Measurements from ENCODE around the gene RPL37.
"Not testable (repeated sequence)": the region's sequence is repeated elsewhere in the genome, so short reads cannot be mapped to it uniquely, and the experiment has no call there.

RPL37 gene

GRCh38 chr5:40834849-40835787 is at the start of gene RPL37:
TSS of gene RPL37 (minus strand) at chr5:40835222. CDS start at chr5:40835185, 37 bp downstream.
- peak; percentile 61 to 88 for DNase-seq

GRCh38 chr5:40883051-40883450 is 48.0 kb upstream of the RPL37 start:
- not testable (repeated sequence) for DNase-seq

GRCh38 chr5:40882291-40882690 is 47.3 kb upstream of the RPL37 start:
- no peak for DNase-seq

GRCh38 chr5:40879163-40879942 is 44.3 kb upstream of the RPL37 start:
- no peak for DNase-seq

GRCh38 chr5:40877371-40877988 is 42.5 kb upstream of the RPL37 start:
- DNase-seq, result no peak

GRCh38 chr5:40875958-40876357 is 40.9 kb upstream of the RPL37 start:
- no peak for DNase-seq

- DNase-seq, result no peak
Observed at GRCh38 chr5:40873286-40873880, 38.4 kb upstream of the RPL37 start.

GRCh38 chr5:40872253-40872652 is 37.2 kb upstream of the RPL37 start:
- not testable (repeated sequence) for DNase-seq

GRCh38 chr5:40871177-40871576 is 36.2 kb upstream of the RPL37 start:
- DNase-seq, result no peak

GRCh38 chr5:40869384-40869783 is 34.4 kb upstream of the RPL37 start:
- no peak for DNase-seq

- DNase-seq, result no peak
Observed at GRCh38 chr5:40866844-40867243, 31.8 kb upstream of the RPL37 start.

- not testable (repeated sequence) for DNase-seq
Observed at GRCh38 chr5:40865004-40865403, 30.0 kb upstream of the RPL37 start.

- no peak for DNase-seq
Observed at GRCh38 chr5:40860711-40861110, 25.7 kb upstream of the RPL37 start.

- no peak for DNase-seq
Observed at GRCh38 chr5:40853632-40854192, 18.7 kb upstream of the RPL37 start.

GRCh38 chr5:40847525-40847924 is 12.5 kb upstream of the RPL37 start:
- DNase-seq, result no peak

- DNase-seq, result no peak
Observed at GRCh38 chr5:40846371-40846770, 11.3 kb upstream of the RPL37 start.

GRCh38 chr5:40844565-40844964 is 9.5 kb upstream of the RPL37 start:
- no peak for DNase-seq

- no peak for DNase-seq
Observed at GRCh38 chr5:40842351-40842750, 7.3 kb upstream of the RPL37 start.

GRCh38 chr5:40841068-40841805 is 6.2 kb upstream of the RPL37 start, which contains the start of gene CARD6:
TSS of gene CARD6 (plus strand) at chr5:40841367. CDS start at chr5:40841383, 16 bp downstream.
- DNase-seq, result no peak

GRCh38 chr5:40838086-40838485 is 3.1 kb upstream of the RPL37 start:
- DNase-seq, result no peak

GRCh38 chr5:40834391-40834848 is 602 bp downstream of the RPL37 start:
- DNase-seq, result no peak

All from cerebellar nuclear complex (tissue), 1 donor.